DND-41 (cell line): ENCODE results near the gene FDCSP.
"Not testable (repeated sequence)": the region's sequence is repeated elsewhere in the genome, so short reads cannot be mapped to it uniquely, and the experiment has no call there.

Experiments used
- ATAC-seq: fragments of 200-7000 bp; cut with Tn5 transposase; 3 replicates; pipeline ENCODE4 v1.9.1; 2021; ENCODE audit warnings: low read depth; ENCODE audit not compliant: insufficient read depth
- DNase-seq: peaks from one replicate; pipeline ENCODE4 v3.0.0-alpha.2; 2020
- H2AFZ ChIP-seq: 2 replicates; pipeline ENCODE4 v1.6.0; 2012; ENCODE audit warnings: low read depth, low read length
- H3K27ac ChIP-seq: 2 replicates; pipeline ENCODE4 v1.5.1; 2012; ENCODE audit warnings: low read length, inconsistent platforms
- H3K27me3 ChIP-seq: fragments of 200-600 bp; sonication (generic); 2 replicates; pipeline ENCODE4 v1.6.0; 2012; ENCODE audit warnings: low read length, mild to moderate bottlenecking, inconsistent platforms; ENCODE audit not compliant: insufficient read depth, poor library complexity
- H3K36me3 ChIP-seq: 2 replicates; pipeline ENCODE4 v1.5.1; 2012; ENCODE audit warnings: low read length, inconsistent platforms; ENCODE audit not compliant: insufficient read depth
- H3K4me1 ChIP-seq: 2 replicates; pipeline ENCODE4 v1.5.1; 2012; ENCODE audit warnings: mild to moderate bottlenecking, low read length; ENCODE audit not compliant: insufficient read depth
- H3K4me2 ChIP-seq: 2 replicates; pipeline ENCODE4 v1.6.0; 2012; ENCODE audit warnings: mild to moderate bottlenecking, moderate library complexity, low read length, inconsistent platforms; ENCODE audit not compliant: insufficient read depth
- H3K4me3 ChIP-seq, 2 experiments: fragments of 200-600 bp in 1 of 2; shearing (Covaris generic) in 1 of 2; 2 replicates each; pipeline ENCODE4 v1.5.1; 2012 to 2016; ENCODE audit warnings: inconsistent platforms in 2 of 2, low read length in 2 of 2, mild to moderate bottlenecking in 2 of 2, low read depth in 1 of 2, moderate library complexity in 1 of 2
- H3K79me2 ChIP-seq: 2 replicates; pipeline ENCODE4 v1.6.0; 2012; ENCODE audit warnings: low read length, inconsistent platforms; ENCODE audit not compliant: insufficient read depth
- H3K9ac ChIP-seq: 2 replicates; pipeline ENCODE4 v1.6.0; 2012; ENCODE audit warnings: low read depth, mild to moderate bottlenecking, inconsistent platforms, low read length, moderate library complexity
- H3K9me3 ChIP-seq: 2 replicates; pipeline ENCODE4 v1.5.1; 2012; ENCODE audit warnings: low read length, moderate library complexity, mild to moderate bottlenecking, inconsistent platforms; ENCODE audit not compliant: insufficient read depth, severe bottlenecking
- H4K20me1 ChIP-seq: 2 replicates; pipeline ENCODE4 v1.6.0; 2012; ENCODE audit warnings: low read length; ENCODE audit not compliant: insufficient read depth
- CTCF ChIP-seq: IDR thresholded peaks from 2 replicates; pipeline ENCODE4 v1.5.1; 2012; ENCODE audit warnings: borderline replicate concordance, low read length, moderate library complexity, mild to moderate bottlenecking; ENCODE audit not compliant: poor library complexity, severe bottlenecking; ENCODE audit errors: extremely low read depth
- EZH2 ChIP-seq: IDR thresholded peaks from 3 replicates; pipeline ENCODE4 v1.6.1; 2012; ENCODE audit warnings: borderline replicate concordance, low read depth, mild to moderate bottlenecking, moderate library complexity, low read length, inconsistent platforms; ENCODE audit not compliant: severe bottlenecking

FDCSP gene

DNA sequence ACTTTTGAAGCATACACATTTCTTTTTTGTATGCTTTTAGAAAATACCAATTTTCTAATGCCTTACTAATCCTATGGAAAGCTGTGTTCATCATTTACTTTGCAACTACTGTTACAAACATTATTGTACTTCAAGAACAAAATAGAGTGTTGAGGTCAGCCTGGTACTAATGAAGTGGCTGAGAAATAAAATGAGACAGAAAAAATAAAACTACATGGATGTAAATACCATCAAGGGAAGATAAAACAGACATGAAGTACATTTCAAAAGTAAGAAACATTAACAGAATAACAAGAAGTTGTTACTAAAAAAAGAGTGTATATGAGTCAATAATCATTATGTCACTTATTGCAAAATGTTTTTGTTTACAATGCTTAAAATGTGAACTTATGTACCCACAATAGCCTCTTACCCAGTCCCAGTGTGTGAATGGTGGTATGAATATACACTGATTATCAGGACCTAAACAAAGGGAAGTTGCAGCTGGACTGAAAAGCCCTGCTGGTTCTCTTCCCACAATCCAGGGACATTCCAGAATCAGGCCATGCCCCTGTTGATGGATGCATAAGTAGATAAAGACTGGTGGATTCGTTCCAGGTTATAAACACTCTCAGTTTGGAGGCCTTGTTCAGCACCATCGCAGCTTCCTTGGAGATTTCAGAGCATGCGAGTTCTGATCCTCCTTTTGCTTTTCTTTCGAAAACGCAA is 14.1 kb downstream of the FDCSP start:
- Histone ChIP-seq H3K79me2 (no peaks in the 10 kb centered on the region), H3K4me3 (no peak overlapping the region), H3K4me2 (no peak overlapping the region), H3K36me3 (no peaks in the 10 kb centered on the region), H3K27ac (no peak overlapping the region), H3K27me3 (peaks cover 3% of the 10 kb centered on the region), H3K4me1 (no peaks in the 10 kb centered on the region), H3K9me3 (no peaks in the 10 kb centered on the region), H3K9ac (no peak overlapping the region), H2AFZ (no peak overlapping the region), H4K20me1 (no peaks in the 10 kb centered on the region)
- ATAC-seq (no peak), DNase-seq (no peak)
- TF ChIP-seq CTCF (no peak), EZH2 (no peak)

GRCh38 chr4:70242297-70242696 is 16.4 kb downstream of the FDCSP start, which contains the start of gene CSN3:
TSS of gene CSN3 (plus strand) at chr4:70242597. CDS start at chr4:70244820, 2,223 bp downstream.
- H3K9me3 ChIP-seq, H3K4me2 ChIP-seq, H3K27me3 ChIP-seq, ATAC-seq, H2AFZ ChIP-seq, H3K36me3 ChIP-seq, H4K20me1 ChIP-seq, H3K79me2 ChIP-seq, H3K27ac ChIP-seq, H3K4me1 ChIP-seq, H3K9ac ChIP-seq, H3K4me3 ChIP-seq, DNase-seq: not testable (repeated sequence)

DNA sequence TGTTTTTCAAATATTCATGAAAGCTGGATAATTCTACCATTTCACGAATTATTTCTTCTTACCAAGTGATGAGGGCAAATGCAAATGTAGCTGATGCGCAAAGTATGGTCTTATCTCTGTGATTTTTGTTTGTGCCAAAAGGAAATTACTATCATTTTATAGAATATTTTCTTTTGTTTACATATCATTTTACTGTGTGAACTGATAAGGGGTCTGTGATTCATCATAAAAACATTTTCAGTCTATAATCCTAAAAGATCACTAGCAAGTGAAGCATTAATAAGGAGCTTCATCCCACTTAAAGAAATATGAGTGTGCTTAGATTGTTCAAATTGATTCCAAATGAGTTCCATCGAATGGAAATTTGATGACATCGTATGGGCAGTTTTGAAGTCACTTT is 17.2 kb downstream of the FDCSP start:
- TF ChIP-seq EZH2, result no peak
- H4K20me1 ChIP-seq, result no peaks in the 10 kb centered on the region
- H3K36me3 ChIP-seq, result no peaks in the 10 kb centered on the region
- peaks cover 3% of the 10 kb centered on the region for H3K27me3 ChIP-seq
- no peak overlapping the region for H3K4me3 ChIP-seq
- ATAC-seq, result no peak
- H3K4me1 ChIP-seq, result no peaks in the 10 kb centered on the region
- no peak for DNase-seq
- H3K9ac ChIP-seq, result no peak overlapping the region
- no peak overlapping the region for H3K4me2 ChIP-seq
- H2AFZ ChIP-seq, result no peak overlapping the region
- no peaks in the 10 kb centered on the region for H3K9me3 ChIP-seq
- H3K79me2 ChIP-seq, result no peaks in the 10 kb centered on the region
- no peak overlapping the region for H3K27ac ChIP-seq

- no peaks in the 10 kb centered on the region for H3K9me3 ChIP-seq
- H3K4me1 ChIP-seq, result no peaks in the 10 kb centered on the region
- H2AFZ ChIP-seq, result no peak overlapping the region
- H4K20me1 ChIP-seq, result no peaks in the 10 kb centered on the region
- DNase-seq (no peak), ATAC-seq (no peak)
- no peaks in the 10 kb centered on the region for H3K27me3 ChIP-seq
- H3K79me2 ChIP-seq, result no peaks in the 10 kb centered on the region
- H3K27ac ChIP-seq, result no peak overlapping the region
- no peak overlapping the region for H3K9ac ChIP-seq
- no peaks in the 10 kb centered on the region for H3K36me3 ChIP-seq
- TF ChIP-seq EZH2, result no peak
- no peak for TF ChIP-seq CTCF
- H3K4me2 ChIP-seq, result no peak overlapping the region
- no peak overlapping the region for H3K4me3 ChIP-seq
Observed at GRCh38 chr4:70251250-70251944, 25.5 kb downstream of the FDCSP start.
